ENCODE results near the gene MEST.
"Not testable (repeated sequence)": the region's sequence is repeated elsewhere in the genome, so short reads cannot be mapped to it uniquely, and the experiment has no call there.

MEST gene

GRCh38 chr7:130527752-130528355, 36.0 kb downstream of the MEST start:
- peak; percentile 4 for DNase-seq

GRCh38 chr7:130529417-130529816, 37.5 kb downstream of the MEST start:
- DNase-seq: peak; percentile 6

DNA sequence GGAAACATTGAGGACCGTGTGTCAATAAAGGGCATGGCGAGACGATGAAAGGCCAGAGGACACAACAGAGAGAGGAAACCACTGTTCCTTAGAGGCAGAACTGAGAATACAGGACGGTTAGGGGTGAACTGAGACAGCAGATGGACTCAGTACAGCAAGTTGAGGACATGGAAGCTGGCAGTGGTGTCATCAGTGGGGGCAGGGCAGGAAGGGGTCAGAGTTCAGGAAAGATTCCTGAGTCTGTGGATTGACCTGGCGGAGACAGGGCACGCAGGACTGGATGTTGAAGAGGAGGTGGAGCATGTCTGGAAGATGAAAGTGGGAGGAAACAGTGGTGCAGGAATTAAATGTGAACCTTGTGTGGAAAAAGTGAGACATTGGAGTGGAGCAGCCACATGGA, 46.0 kb downstream of the MEST start:
- not testable (repeated sequence) for DNase-seq

GRCh38 chr7:130541287-130541686, 49.4 kb downstream of the MEST start:
- not testable (repeated sequence) for DNase-seq

DNA sequence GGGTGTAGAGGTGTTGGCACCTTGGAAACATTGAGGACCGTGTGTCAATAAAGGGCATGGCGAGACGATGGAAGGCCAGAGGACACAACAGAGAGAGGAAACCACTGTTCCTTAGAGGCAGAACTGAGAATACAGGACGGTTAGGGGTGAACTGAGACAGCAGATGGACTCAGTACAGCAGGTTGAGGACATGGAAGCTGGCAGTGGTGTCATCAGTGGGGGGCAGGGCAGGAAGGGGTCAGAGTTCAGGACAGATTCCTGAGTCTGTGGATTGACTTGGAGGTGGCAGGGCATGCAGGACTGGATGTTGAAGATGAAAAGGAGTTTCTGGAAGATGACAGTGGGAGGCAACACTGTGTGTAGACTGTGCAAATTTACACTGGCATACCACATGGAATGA, 50.4 kb downstream of the MEST start:
- DNase-seq: not testable (repeated sequence)

DNA sequence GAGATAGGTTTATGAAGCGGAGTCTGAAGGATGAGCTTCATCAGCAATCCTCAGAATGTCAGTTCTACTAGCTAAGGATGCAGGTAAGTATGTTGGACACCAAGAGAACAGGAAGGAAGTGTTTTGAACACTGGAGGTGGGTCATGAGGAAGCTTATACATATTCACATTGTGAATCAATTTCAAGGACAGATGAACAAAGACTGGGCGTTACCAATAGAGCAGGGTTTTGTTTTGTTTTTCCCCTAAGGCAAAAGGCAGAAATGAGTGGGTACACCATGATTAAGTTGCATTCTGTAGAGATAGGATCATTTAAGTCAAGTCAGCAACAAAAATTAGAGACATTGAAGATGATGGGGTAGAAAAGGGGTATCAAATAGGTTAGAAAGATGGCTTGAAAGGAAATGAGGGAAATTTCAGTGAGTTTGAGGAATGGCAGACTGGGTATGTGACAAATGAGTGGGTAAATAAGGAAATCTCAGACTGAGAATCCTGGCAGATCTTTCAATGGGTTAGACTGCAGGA, 51.7 kb downstream of the MEST start:
- no peak for DNase-seq

GRCh38 chr7:130544356-130544755, 52.5 kb downstream of the MEST start:
- no peak for DNase-seq

DNA sequence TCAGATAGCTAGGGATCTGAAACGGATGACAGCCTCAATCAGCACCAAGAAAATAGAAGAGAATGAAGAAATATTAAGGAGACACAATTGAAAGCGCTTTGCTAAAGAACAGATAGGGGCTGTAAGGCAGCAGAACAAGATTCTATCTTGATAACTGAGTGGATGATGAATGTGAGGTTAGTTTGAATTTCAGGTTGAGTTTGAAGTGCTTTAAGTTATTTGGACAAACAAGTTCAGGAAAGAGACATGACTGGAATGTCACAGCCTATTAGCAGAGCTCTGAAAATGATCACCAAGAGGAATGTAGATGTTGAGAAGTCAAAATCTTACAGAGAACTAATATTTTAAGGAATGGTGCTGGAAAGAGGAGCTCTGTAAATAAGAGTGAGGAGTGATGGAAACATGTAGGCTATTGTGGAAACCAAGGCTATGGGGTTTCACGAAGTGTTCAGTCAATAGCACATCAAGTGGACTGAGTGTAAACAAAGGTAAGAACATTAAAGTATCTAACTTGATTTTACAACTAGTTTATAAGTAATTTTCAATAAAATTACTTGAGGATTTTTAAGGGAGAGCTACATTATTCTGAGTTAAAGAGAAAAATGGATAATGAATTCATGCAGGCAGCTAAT, 61.6 kb downstream of the MEST start:
- no peak for DNase-seq

- no peak for DNase-seq
Observed at GRCh38 chr7:130554481-130554880, 62.6 kb downstream of the MEST start.
